Measurements from ENCODE around the gene LRRFIP1.

The LRRFIP1 gene

GRCh38 chr2:237701033-237701858, 73.9 kb downstream of the LRRFIP1 start:
- Mint-ChIP-seq H3K9me3 (no peaks in the 10 kb centered on the region), H3K4me1 (ENCODE audit: low read depth in 2 of 2) (peaks cover 85 to 87% of the 10 kb centered on the region in 2 donors), H3K4me3 (peak overlapping the region; percentile 91 to 99), H3K27ac (peak overlapping the region; percentile 90), H3K27me3 (no peaks in the 10 kb centered on the region), H3K36me3 (ENCODE audit: insufficient read depth) (peaks cover 94% of the 10 kb centered on the region)
- ATAC-seq (replicated peaks): peak; percentile 24
- DNase-seq: no peak

- Mint-ChIP-seq H3K4me3 (peak overlapping the region; percentile 91 to 99), H3K9me3 (no peaks in the 10 kb centered on the region), H3K27ac (peak overlapping the region; percentile 90), H3K27me3 (no peaks in the 10 kb centered on the region), H3K36me3 (ENCODE audit: insufficient read depth) (peaks cover 90% of the 10 kb centered on the region), H3K4me1 (ENCODE audit: low read depth in 2 of 2) (peaks cover 87% of the 10 kb centered on the region in 2 donors)
- ATAC-seq (replicated peaks): no peak
- no peak for DNase-seq
These were observed 74.5 kb downstream of the LRRFIP1 start for GRCh38 chr2:237701859-237702390.

- ATAC-seq (replicated peaks) (no peak), DNase-seq (no peak)
- no peaks in the 10 kb centered on the region for H3K27me3 Mint-ChIP-seq
- peaks cover 90% of the 10 kb centered on the region for H3K36me3 Mint-ChIP-seq (ENCODE audit: insufficient read depth)
- peaks cover 86 to 87% of the 10 kb centered on the region in 2 donors for H3K4me1 Mint-ChIP-seq (ENCODE audit: low read depth in 2 of 2)
- peak overlapping the region; percentile 91 to 99 for H3K4me3 Mint-ChIP-seq
- peak overlapping the region; percentile 90 for H3K27ac Mint-ChIP-seq
- no peaks in the 10 kb centered on the region for H3K9me3 Mint-ChIP-seq
These were observed 75.3 kb downstream of the LRRFIP1 start for GRCh38 chr2:237702441-237703391.

GRCh38 chr2:237704501-237705434, 77.4 kb downstream of the LRRFIP1 start:
- peaks cover 80 to 82% of the 10 kb centered on the region in 2 donors for H3K4me1 Mint-ChIP-seq (ENCODE audit: low read depth in 2 of 2)
- peak overlapping the region; percentile 91 to 99 for H3K4me3 Mint-ChIP-seq
- H3K9me3 Mint-ChIP-seq: no peaks in the 10 kb centered on the region
- H3K36me3 Mint-ChIP-seq (ENCODE audit: insufficient read depth): peaks cover 90% of the 10 kb centered on the region
- H3K27ac Mint-ChIP-seq: peak overlapping the region; percentile 90
- ATAC-seq (replicated peaks) (no peak), DNase-seq (no peak)
- H3K27me3 Mint-ChIP-seq: no peaks in the 10 kb centered on the region

GRCh38 chr2:237706257-237706656, 78.9 kb downstream of the LRRFIP1 start:
- H3K4me1 Mint-ChIP-seq (ENCODE audit: low read depth in 2 of 2): peaks cover 69 to 72% of the 10 kb centered on the region in 2 donors
- no peaks in the 10 kb centered on the region for H3K9me3 Mint-ChIP-seq
- H3K36me3 Mint-ChIP-seq (ENCODE audit: insufficient read depth): peaks cover 91% of the 10 kb centered on the region
- H3K27ac Mint-ChIP-seq: peak overlapping the region; percentile 90
- ATAC-seq (replicated peaks) (no peak), DNase-seq (no peak)
- H3K27me3 Mint-ChIP-seq: no peaks in the 10 kb centered on the region
- H3K4me3 Mint-ChIP-seq: peak overlapping the region; percentile 24 to 30

- DNase-seq: no peak
- Mint-ChIP-seq H3K36me3 (ENCODE audit: insufficient read depth) (peaks cover 91% of the 10 kb centered on the region), H3K4me3 (no peak overlapping the region), H3K4me1 (ENCODE audit: low read depth in 2 of 2) (peaks cover 65 to 69% of the 10 kb centered on the region in 2 donors), H3K27me3 (no peaks in the 10 kb centered on the region), H3K9me3 (no peaks in the 10 kb centered on the region), H3K27ac (peak overlapping the region; percentile 90)
- no peak for ATAC-seq (replicated peaks)
These were observed 80.6 kb downstream of the LRRFIP1 start for GRCh38 chr2:237708065-237708398.

GRCh38 chr2:237708491-237708890, 81.1 kb downstream of the LRRFIP1 start:
- H3K4me1 Mint-ChIP-seq (ENCODE audit: low read depth in 2 of 2): peaks cover 64 to 69% of the 10 kb centered on the region in 2 donors
- no peaks in the 10 kb centered on the region for H3K27me3 Mint-ChIP-seq
- ATAC-seq (replicated peaks) (no peak), DNase-seq (no peak)
- no peaks in the 10 kb centered on the region for H3K9me3 Mint-ChIP-seq
- H3K36me3 Mint-ChIP-seq (ENCODE audit: insufficient read depth): peaks cover 91% of the 10 kb centered on the region
- peak overlapping the region in 1 of 2 donors; percentile 90 for H3K27ac Mint-ChIP-seq
- H3K4me3 Mint-ChIP-seq: no peak overlapping the region

- ATAC-seq (replicated peaks): no peak
- no peak overlapping the region for H3K4me3 Mint-ChIP-seq
- peaks cover 59 to 68% of the 10 kb centered on the region in 2 donors for H3K4me1 Mint-ChIP-seq (ENCODE audit: low read depth in 2 of 2)
- H3K36me3 Mint-ChIP-seq (ENCODE audit: insufficient read depth): peaks cover 91% of the 10 kb centered on the region
- H3K27me3 Mint-ChIP-seq: no peaks in the 10 kb centered on the region
- H3K9me3 Mint-ChIP-seq: no peaks in the 10 kb centered on the region
- peak overlapping the region in 1 of 2 donors; percentile 38 for H3K27ac Mint-ChIP-seq
- DNase-seq: no peak
These were observed 81.6 kb downstream of the LRRFIP1 start for GRCh38 chr2:237708961-237709360.

- Mint-ChIP-seq H3K4me3 (peak overlapping the region in 1 of 2 donors; percentile 19), H3K27me3 (no peaks in the 10 kb centered on the region), H3K4me1 (ENCODE audit: low read depth in 2 of 2) (peaks cover 55 to 67% of the 10 kb centered on the region in 2 donors), H3K36me3 (ENCODE audit: insufficient read depth) (peaks cover 89% of the 10 kb centered on the region), H3K27ac (peak overlapping the region; percentile 58 to 79), H3K9me3 (no peaks in the 10 kb centered on the region)
- DNase-seq: no peak
- no peak for ATAC-seq (replicated peaks)
These were observed 84.2 kb downstream of the LRRFIP1 start for GRCh38 chr2:237711458-237712150.

GRCh38 chr2:237712477-237713377, 85.3 kb downstream of the LRRFIP1 start:
- H3K4me1 Mint-ChIP-seq (ENCODE audit: low read depth in 2 of 2): peaks cover 52 to 57% of the 10 kb centered on the region in 2 donors
- ATAC-seq (replicated peaks): no peak

GRCh38 chr2:237714690-237715458, 87.5 kb downstream of the LRRFIP1 start:
- Mint-ChIP-seq H3K4me1 (ENCODE audit: low read depth in 2 of 2) (peaks cover 50 to 65% of the 10 kb centered on the region in 2 donors), H3K9me3 (no peaks in the 10 kb centered on the region), H3K36me3 (ENCODE audit: insufficient read depth) (peaks cover 89% of the 10 kb centered on the region), H3K27me3 (no peaks in the 10 kb centered on the region), H3K4me3 (no peak overlapping the region), H3K27ac (peak overlapping the region; percentile 7 to 72)
- DNase-seq: no peak
- no peak for ATAC-seq (replicated peaks)

More at GRCh38 chr2:237712477-237713377, 85.3 kb downstream of the LRRFIP1 start:
- Mint-ChIP-seq H3K9me3 (no peaks in the 10 kb centered on the region), H3K36me3 (ENCODE audit: insufficient read depth) (peaks cover 91% of the 10 kb centered on the region), H3K4me3 (no peak overlapping the region), H3K27me3 (no peaks in the 10 kb centered on the region), H3K27ac (peak overlapping the region; percentile 72 to 79)
- no peak for DNase-seq
